Measurements from ENCODE around the gene HSPE1. TPM values are rescaled to one million over a fixed set of nuclear protein-coding genes. Genes with fewer than 3 reads are reported as not detected.
"Not testable (repeated sequence)": the region's sequence is repeated elsewhere in the genome, so short reads cannot be mapped to it uniquely, and the experiment has no call there.

HSPE1 gene
- total RNA-seq, 1 donor from 2014 or later = 115 TPM

DNA sequence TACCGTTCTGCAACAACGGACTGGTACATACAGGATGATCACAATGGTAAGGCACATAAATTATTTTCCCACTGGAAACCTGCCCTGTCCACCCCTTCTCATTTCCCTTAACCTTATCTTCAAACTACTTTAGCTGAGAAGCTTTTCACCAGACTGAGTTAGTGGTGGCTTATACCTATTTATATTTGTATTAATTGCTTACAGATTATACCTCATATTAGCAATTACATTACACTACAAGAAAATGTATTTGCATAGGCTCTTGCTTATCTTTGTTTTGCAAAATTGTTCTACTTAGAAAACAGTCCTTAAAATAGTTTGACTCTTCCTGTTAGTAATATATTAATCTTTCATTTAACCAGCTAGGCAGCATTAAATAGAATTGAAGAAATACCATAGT, 51.1 kb downstream of the HSPE1 start:
- intact Hi-C loops (cut with micrococcal nuclease) = not testable (repeated sequence)

Other genes with a start within 250 kb of the HSPE1 start
- 256 and 259 TPM in 2 replicates for gene ANKRD44, start 189.6 kb upstream of the HSPE1 start, total RNA-seq
- 314 and 324 TPM in 2 replicates for gene SF3B1, start 65.4 kb upstream of the HSPE1 start, total RNA-seq
- gene COQ10B, start 46.8 kb upstream of the HSPE1 start, total RNA-seq = 30.4 and 31.6 TPM in 2 replicates
- 269 and 273 TPM in 2 replicates for gene HSPD1, start 539 bp upstream of the HSPE1 start, total RNA-seq
- 24.0 and 25.8 TPM in 2 replicates for gene MOB4, start 15.7 kb downstream of the HSPE1 start, total RNA-seq
- gene RFTN2, start 175.2 kb downstream of the HSPE1 start, total RNA-seq = not detected in 2 replicates
- 12.8 and 14.7 TPM in 2 replicates for gene MARS2, start 205.0 kb downstream of the HSPE1 start, total RNA-seq